Measurements from ENCODE around the gene ULBP2.
"Not testable (repeated sequence)": the region's sequence is repeated elsewhere in the genome, so short reads cannot be mapped to it uniquely, and the experiment has no call there.

ULBP2 gene

DNA sequence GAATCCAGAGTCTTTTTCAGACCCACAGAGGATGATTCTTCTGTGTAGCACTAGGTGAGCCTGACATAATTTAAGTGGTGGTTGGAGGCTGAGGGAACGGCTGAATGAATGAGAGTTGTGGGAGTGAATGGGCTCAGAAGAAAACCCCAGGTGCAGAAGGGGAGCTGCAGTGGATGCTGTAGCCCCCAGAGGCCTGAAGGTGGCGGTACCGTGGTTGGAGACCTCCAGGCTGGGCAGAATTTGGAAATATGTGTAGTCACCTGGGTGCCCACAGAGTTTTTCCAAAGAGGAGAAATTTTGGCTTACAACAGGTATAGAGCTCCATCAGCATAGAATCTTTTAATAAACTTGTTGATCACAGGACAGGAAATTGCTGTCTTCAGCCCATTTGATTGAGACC, 12.4 kb upstream of the ULBP2 start:
- DNase-seq, result peak; percentile 14

GRCh38 chr6:149931501-149931900, 10.3 kb upstream of the ULBP2 start:
- DNase-seq, result no peak

GRCh38 chr6:149933036-149933435, 8.8 kb upstream of the ULBP2 start:
- no peak for DNase-seq

- DNase-seq, result no peak
These were observed 8.4 kb upstream of the ULBP2 start for GRCh38 chr6:149933461-149933860.

GRCh38 chr6:149934249-149935156, 7.3 kb upstream of the ULBP2 start:
- peak; percentile 77 for DNase-seq

- DNase-seq, result no peak
These were observed 6.6 kb upstream of the ULBP2 start for GRCh38 chr6:149935246-149935645.

DNA sequence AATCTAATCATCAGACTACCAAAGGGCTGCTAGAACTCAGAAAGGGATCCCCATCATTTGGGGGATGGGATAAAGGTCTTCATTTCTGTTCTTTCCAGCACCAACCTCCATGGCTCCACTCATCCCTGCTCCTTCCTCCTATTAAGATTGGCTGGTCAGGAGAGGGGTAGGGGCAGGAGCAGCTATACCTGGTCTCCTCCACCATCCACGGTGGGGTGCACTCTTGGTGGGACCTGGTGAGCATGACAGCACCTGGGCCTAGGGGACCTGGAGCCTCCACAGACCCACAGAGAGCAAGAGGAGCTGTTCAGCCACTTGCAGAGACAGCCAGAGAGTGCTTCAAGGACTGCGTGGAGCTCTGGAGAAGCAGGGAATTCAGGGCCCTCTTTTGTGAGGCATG, 6.1 kb upstream of the ULBP2 start:
- no peak for DNase-seq

- no peak for DNase-seq
These were observed 5.1 kb upstream of the ULBP2 start for GRCh38 chr6:149936743-149937142.

DNA sequence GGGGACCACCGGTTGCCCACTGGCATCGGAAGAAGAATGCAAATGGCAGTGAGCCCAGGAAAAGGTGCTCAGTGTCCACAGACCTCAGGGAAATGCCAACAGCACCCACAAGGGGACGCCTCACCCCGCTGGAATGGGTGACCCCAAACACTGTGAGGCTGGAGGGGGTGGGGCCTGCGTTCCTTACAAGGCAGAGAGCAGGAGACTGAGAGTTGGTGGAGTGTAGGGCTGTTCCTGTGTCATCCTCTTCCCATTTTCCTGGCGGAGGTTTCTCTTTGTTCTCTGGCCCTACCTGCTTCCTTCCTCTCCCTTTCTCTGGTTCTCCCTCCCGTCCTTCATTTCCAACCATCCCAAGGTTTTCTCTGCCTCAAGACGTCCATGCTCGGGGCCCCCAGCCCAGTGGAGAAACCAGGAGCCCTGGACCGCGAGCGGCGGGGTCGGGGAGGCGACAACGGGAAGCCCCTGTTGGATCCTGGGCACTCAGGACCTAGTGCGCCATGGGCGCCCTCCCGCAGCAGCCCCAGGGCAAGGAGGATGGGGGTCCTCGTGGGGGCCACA, 3.7 kb upstream of the ULBP2 start:
- DNase-seq, result not testable (repeated sequence)

DNA sequence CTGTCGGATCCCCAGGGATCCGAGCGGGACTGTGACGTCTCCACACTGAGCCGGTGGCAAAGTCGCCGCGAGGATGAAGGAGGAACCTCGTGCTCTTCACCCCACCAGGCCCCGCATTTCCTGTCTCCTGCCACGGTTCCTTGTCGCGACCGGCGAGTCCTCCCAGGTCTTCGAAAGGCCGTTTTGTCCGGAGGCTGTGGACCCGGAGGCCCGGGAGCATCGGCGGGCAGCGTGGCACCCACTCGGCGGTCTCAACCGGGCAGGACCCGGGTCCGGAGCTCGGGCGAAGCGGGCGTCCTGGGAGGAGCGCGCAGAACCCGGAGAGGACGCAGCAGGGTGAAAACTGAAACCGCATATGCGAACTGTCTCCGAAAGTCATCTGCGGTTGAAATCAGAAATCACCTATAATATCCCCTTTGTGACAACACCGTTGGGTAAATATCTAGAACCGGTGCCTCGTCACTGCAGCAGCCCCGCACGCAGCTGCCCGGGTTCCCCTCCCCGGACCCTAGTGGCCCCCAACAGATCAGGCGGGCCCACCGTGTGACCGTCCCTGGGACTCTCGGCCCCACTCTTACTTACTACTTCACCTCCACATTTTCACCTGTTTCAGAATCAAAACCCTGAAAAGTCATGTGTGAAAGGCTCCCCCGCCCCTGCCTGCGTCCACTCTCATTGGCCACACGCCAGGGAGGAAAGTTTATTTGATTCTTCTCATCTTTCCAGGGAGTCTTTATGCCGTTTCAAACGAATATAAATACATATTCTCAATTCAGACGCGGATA, 3.1 kb upstream of the ULBP2 start:
- DNase-seq, result peak; percentile 40

GRCh38 chr6:149939356-149939648, 2.5 kb upstream of the ULBP2 start:
- DNase-seq, result no peak

- no peak for DNase-seq
These were observed 1.7 kb upstream of the ULBP2 start for GRCh38 chr6:149939909-149940671.

- no peak for DNase-seq
These were observed 1.2 kb upstream of the ULBP2 start for GRCh38 chr6:149940672-149940982.

GRCh38 chr6:149942461-149942829, 631 bp downstream of the ULBP2 start:
- DNase-seq, result no peak

DNA sequence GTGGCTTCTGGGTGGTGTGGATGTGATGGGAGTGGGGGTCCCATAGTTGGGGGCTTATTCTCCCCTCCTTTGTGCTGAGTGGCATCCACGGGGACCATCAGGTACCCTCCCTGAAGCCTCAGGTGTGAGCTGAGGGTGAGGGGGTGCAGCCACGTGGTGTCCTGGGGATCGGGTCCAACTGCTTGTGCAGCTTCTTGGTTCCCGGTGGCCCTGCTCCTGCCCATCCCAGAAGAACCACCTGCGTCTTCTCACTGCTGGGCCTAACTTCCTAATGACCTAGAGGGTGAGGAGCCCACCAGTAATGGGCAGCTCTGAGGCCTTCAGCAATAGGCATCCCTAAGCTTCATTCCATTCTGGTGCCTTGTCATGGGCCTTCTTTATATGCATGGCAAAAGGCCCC, 1.5 kb downstream of the ULBP2 start:
- DNase-seq, result not testable (repeated sequence)

- DNase-seq, result not testable (repeated sequence)
These were observed 3.5 kb downstream of the ULBP2 start for GRCh38 chr6:149945276-149945675.

- not testable (repeated sequence) for DNase-seq
These were observed 4.8 kb downstream of the ULBP2 start for GRCh38 chr6:149946631-149947030.

- DNase-seq, result not testable (repeated sequence)
These were observed 5.7 kb downstream of the ULBP2 start for GRCh38 chr6:149947533-149947932.

DNA sequence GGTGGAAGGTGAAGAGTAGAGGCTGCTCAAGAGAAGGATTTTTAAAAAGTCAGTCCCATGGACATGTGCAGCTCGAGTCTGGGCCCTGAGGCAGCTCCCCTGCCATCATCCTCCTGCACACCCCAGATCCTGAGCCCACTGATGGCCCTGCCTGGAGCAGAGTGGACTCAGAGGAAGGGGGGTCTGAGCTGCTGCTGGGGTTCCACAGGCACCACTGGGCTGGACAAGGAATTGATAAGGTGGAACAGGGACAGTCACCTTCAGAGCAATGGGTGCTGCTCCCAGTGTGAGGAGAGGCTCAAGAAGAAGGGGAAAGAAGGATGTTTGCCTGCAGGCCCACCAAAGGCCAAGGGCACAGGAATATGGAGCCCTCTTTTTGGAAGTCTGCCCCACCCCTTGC, 6.2 kb downstream of the ULBP2 start:
- DNase-seq, result no peak

DNA sequence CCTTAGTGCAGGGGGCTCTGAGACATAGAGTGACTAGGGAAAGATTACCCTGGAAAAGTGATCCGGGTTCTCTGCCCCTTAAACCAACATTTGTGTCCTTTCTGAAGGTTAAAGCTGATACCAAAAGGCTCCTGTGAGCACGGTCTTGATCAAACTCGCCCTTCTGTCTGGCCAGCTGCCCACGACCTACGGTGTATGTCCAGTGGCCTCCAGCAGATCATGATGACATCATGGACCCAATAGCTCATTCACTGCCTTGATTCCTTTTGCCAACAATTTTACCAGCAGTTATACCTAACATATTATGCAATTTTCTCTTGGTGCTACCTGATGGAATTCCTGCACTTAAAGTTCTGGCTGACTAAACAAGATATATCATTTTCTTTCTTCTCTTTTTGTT, 6.8 kb downstream of the ULBP2 start:
- DNase-seq, result no peak

DNA sequence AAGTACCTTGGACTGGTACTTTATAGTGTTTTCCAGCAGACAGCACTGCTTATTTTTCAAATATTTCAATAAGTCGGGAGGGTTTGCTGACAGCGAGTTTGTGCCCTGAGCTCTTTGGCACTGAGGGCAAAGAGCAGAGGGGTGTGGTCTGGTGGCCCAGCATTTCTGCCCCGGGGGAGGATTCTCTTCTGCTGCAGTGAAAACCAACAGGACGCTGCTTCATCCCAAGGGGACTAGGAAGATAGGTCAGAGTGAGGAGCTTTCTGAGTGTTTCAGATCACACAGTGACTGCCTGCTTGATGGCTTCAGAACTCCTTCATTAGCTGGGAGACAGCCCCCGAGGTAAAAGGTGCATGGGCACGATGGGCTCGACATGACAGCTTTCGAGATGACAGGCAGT, 8.6 kb downstream of the ULBP2 start:
- no peak for DNase-seq

- DNase-seq, result no peak
These were observed 9.3 kb downstream of the ULBP2 start for GRCh38 chr6:149951096-149951495.

DNA sequence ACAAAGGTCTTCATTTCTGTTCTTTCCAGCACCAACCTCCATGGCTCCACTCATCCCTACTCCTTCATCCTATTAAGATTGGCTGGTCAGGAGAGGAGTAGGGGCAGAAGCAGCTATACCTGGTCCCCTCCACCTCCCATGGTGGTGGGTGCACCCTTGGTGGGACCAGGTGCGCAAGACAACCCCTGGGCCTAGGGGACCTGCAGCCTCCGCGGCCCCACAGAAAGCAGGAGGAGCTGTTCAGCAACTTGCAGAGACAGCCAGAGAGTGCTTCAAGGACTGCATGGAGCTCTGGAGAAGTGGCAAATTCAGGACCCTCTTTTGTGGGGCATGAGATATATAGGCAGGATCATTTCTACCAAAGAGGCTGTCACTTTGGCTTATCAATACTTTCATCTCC, 9.8 kb downstream of the ULBP2 start:
- DNase-seq, result no peak

All from CD4-positive, alpha-beta T cell treated with Interleukin-6 for 4 hours (primary cell).